Neural cell (in vitro differentiated cells): Measurements from ENCODE around the gene GATAD2A. TPM values are rescaled to one million over a fixed set of nuclear protein-coding genes. Genes with fewer than 3 reads are reported as not detected.

Source experiments
- H2AFZ ChIP-seq: fragments of 200-600, 300-800 bp; sonication (generic), shearing (Covaris generic); 2 replicates; pipeline ENCODE4 v1.6.0; 2014; ENCODE audit warnings: low read depth, mild to moderate bottlenecking, antibody characterized with exemption, low read length, moderate library complexity
- H3F3A ChIP-seq: fragments of 200-600 bp; shearing (Covaris generic); 2 replicates; pipeline ENCODE4 v1.6.1; 2016; ENCODE audit warnings: mild to moderate bottlenecking, moderate library complexity, mixed read lengths, antibody characterized with exemption, low read length; ENCODE audit not compliant: insufficient read depth, poor library complexity, severe bottlenecking
- H3K27ac ChIP-seq: fragments of 200-600, 300-800 bp; sonication (generic), shearing (Covaris generic); 2 replicates; pipeline ENCODE4 v1.5.1; 2014; ENCODE audit warnings: mild to moderate bottlenecking, low read length, moderate library complexity
- H3K27me3 ChIP-seq: fragments of 300-800, 200-600 bp; sonication (generic), shearing (Covaris generic); 2 replicates; pipeline ENCODE4 v1.6.0; 2014; ENCODE audit warnings: mild to moderate bottlenecking, low read depth, low read length, moderate library complexity; ENCODE audit not compliant: insufficient read depth
- H3K36me3 ChIP-seq: fragments of 300-800, 200-600 bp; sonication (generic), shearing (Covaris generic); 2 replicates; pipeline ENCODE4 v1.5.1; 2014; ENCODE audit warnings: mild to moderate bottlenecking, antibody characterized with exemption, low read length, moderate library complexity; ENCODE audit not compliant: insufficient read depth
- H3K4me2 ChIP-seq: fragments of 300-800, 200-600 bp; sonication (generic), shearing (Covaris generic); 2 replicates; pipeline ENCODE4 v1.6.0; 2014; ENCODE audit warnings: mild to moderate bottlenecking, low read length
- H3K4me3 ChIP-seq: fragments of 300-800, 200-600 bp; sonication (generic), shearing (Covaris generic); 2 replicates; pipeline ENCODE4 v1.5.1; 2014; ENCODE audit warnings: mild to moderate bottlenecking, low read length, moderate library complexity
- H3K79me2 ChIP-seq: fragments of 200-600 bp; shearing (Covaris generic); replicated peaks from 2 replicates; pipeline ENCODE4 v1.6.0; 2014; ENCODE audit warnings: mild to moderate bottlenecking, low read length, moderate library complexity; ENCODE audit not compliant: insufficient read depth
- H3K9ac ChIP-seq: fragments of 300-800, 200-600 bp; sonication (generic), shearing (Covaris generic); 2 replicates; pipeline ENCODE4 v1.6.1; 2016; ENCODE audit warnings: mild to moderate bottlenecking, low read length, mixed read lengths
- H3K9me2 ChIP-seq: fragments of 200-600 bp; shearing (Covaris generic); 2 replicates; pipeline ENCODE4 v1.6.1; 2016; ENCODE audit warnings: mild to moderate bottlenecking, low read length, mixed read lengths; ENCODE audit not compliant: insufficient read depth
- H3K9me3 ChIP-seq: fragments of 200-600, 300-800 bp; sonication (generic), shearing (Covaris generic); 2 replicates; pipeline ENCODE4 v1.6.1; 2016; ENCODE audit warnings: mild to moderate bottlenecking, mixed run types, low read length, moderate library complexity, mixed read lengths
- H4K20me1 ChIP-seq: fragments of 200-600 bp; shearing (Covaris generic); 2 replicates; pipeline ENCODE4 v1.6.1; 2016; ENCODE audit warnings: mild to moderate bottlenecking, mixed run types; ENCODE audit not compliant: insufficient read depth
- CTCF ChIP-seq: fragments of 450-650 bp; IDR thresholded peaks from 2 replicates; pipeline ENCODE4 v1.5.1; 2014; ENCODE audit warnings: antibody characterized with exemption, mild to moderate bottlenecking, moderate library complexity; ENCODE audit not compliant: poor library complexity, severe bottlenecking
- EP300 ChIP-seq: fragments of 450-650 bp; conservative IDR thresholded peaks from 2 replicates; pipeline ENCODE4 v1.6.1; 2014; ENCODE audit warnings: antibody characterized with exemption, mild to moderate bottlenecking, moderate library complexity; ENCODE audit not compliant: poor library complexity, severe bottlenecking
- EZH2 ChIP-seq: fragments of 200-600, 300-800 bp; shearing (Covaris generic), sonication (generic); IDR thresholded peaks from 2 replicates; pipeline ENCODE4 v1.6.1; 2014; ENCODE audit warnings: antibody characterized with exemption, low read length, borderline replicate concordance, mild to moderate bottlenecking; ENCODE audit not compliant: insufficient read depth, poor library complexity, severe bottlenecking
- MXI1 ChIP-seq: fragments of 450-650 bp; conservative IDR thresholded peaks from 2 replicates; pipeline ENCODE4 v1.6.1; 2014; ENCODE audit warnings: antibody characterized with exemption, mild to moderate bottlenecking; ENCODE audit not compliant: poor library complexity, severe bottlenecking
- POLR2AphosphoS5 ChIP-seq: IDR thresholded peaks from 2 replicates; pipeline ENCODE4 v1.6.1; 2012
- RAD21 ChIP-seq: fragments of 450-650 bp; conservative IDR thresholded peaks from 2 replicates; pipeline ENCODE4 v1.6.1; 2014; ENCODE audit warnings: antibody characterized with exemption, mild to moderate bottlenecking, moderate library complexity
- SMC3 ChIP-seq: fragments of 450-650 bp; conservative IDR thresholded peaks from 2 replicates; pipeline ENCODE4 v1.6.1; 2014; ENCODE audit warnings: antibody characterized with exemption, mild to moderate bottlenecking, moderate library complexity; ENCODE audit not compliant: poor library complexity
- TAF1 ChIP-seq: IDR thresholded peaks from 2 replicates; pipeline ENCODE4 v1.6.1; 2012; ENCODE audit warnings: low read depth
- polyA plus RNA-seq: library from polyadenylated mRNA; depleted of rRNA; stranded (reverse); fragments of >200 nt; gene quantifications from 2 replicates; pipeline ENCODE4 v1.2.3, GENCODE V29; 2014
- TF ChIP-seq, protein P1 (sequence below): IDR thresholded peaks from 2 replicates; pipeline ENCODE4 v1.6.1; 2012; ENCODE audit warnings: borderline replicate concordance

The GATAD2A gene
- polyA plus RNA-seq, 1 donor from 2014 or later = 13.9 TPM

DNA sequence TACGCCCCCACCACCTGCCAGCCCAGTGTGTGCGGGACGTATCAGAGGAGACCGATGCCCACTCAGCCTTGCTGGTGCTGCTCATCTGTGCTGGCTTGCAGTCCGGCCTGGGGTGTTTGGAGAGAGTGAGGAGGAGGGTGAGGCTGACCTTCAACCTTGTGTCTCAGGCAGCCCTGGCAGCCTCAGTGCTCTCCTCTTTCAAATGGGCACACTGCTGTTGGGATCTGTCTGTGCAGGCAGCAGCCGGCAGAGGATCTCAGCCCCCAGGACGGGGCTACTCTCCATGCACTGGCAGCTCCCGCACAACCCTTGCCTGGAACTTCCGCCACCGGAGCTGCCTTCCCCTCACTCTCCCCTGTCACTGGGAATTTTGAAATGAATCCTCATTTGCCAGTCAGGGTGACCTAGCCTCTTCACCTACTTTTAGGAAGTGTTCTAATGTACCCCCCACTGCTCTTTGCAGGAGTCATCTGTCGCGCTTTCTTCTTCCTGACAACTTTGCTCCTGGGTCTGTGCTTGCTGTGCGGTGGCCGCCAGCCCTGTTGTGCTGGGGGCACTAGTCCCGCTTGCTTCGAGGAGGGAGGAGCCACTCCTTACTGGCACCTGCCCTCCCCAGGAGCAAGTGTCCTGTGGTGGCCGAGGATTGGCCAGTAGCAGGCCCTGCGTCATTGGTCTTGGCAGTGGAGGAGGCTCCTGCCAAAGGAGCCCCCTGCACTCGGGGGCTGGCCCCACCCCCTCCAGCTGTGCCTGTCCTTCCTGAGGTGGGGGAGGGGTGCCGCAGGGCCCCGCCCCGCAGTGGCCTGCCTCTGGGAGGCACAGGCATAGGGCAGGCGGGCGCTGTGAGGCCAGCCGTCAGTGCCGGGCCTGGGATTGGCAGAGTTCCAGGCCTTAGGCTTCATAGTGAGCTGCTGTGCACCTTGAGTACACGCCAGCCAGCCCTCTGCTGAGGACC is 56.5 kb downstream of the GATAD2A start:
- Histone ChIP-seq H3K4me3 (peak overlapping the region; percentile 5), H3K9ac (peak overlapping the region; percentile 67), H3K9me3 (no peaks in the 10 kb centered on the region), H3K27ac (peak overlapping the region; percentile 88), H3K79me2 (peaks cover 20% of the 10 kb centered on the region), H3K4me2 (no peak overlapping the region), H4K20me1 (no peaks in the 10 kb centered on the region), H3F3A (no peaks in the 10 kb centered on the region), H3K9me2 (no peaks in the 10 kb centered on the region), H3K36me3 (peaks cover 9% of the 10 kb centered on the region), H3K27me3 (no peaks in the 10 kb centered on the region), H2AFZ (no peak overlapping the region)
- no peak for TF ChIP-seq RAD21
- no peak for TF ChIP-seq EP300
- TF ChIP-seq CTCF = no peak
- TF ChIP-seq EZH2 = no peak
- no peak for TF ChIP-seq SMC3
- TF ChIP-seq POLR2AphosphoS5 = no peak
- TF ChIP-seq, protein P1, sequence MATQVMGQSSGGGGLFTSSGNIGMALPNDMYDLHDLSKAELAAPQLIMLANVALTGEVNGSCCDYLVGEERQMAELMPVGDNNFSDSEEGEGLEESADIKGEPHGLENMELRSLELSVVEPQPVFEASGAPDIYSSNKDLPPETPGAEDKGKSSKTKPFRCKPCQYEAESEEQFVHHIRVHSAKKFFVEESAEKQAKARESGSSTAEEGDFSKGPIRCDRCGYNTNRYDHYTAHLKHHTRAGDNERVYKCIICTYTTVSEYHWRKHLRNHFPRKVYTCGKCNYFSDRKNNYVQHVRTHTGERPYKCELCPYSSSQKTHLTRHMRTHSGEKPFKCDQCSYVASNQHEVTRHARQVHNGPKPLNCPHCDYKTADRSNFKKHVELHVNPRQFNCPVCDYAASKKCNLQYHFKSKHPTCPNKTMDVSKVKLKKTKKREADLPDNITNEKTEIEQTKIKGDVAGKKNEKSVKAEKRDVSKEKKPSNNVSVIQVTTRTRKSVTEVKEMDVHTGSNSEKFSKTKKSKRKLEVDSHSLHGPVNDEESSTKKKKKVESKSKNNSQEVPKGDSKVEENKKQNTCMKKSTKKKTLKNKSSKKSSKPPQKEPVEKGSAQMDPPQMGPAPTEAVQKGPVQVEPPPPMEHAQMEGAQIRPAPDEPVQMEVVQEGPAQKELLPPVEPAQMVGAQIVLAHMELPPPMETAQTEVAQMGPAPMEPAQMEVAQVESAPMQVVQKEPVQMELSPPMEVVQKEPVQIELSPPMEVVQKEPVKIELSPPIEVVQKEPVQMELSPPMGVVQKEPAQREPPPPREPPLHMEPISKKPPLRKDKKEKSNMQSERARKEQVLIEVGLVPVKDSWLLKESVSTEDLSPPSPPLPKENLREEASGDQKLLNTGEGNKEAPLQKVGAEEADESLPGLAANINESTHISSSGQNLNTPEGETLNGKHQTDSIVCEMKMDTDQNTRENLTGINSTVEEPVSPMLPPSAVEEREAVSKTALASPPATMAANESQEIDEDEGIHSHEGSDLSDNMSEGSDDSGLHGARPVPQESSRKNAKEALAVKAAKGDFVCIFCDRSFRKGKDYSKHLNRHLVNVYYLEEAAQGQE = no peak
- no peak for TF ChIP-seq MXI1
- TF ChIP-seq TAF1 = no peak

GRCh38 chr19:19463348-19464117 is 58.1 kb downstream of the GATAD2A start:
- Histone ChIP-seq H3K9ac (peak overlapping the region; percentile 67), H3K27me3 (no peaks in the 10 kb centered on the region), H3K4me2 (peak overlapping the region; percentile 40), H3K9me3 (peaks cover 13% of the 10 kb centered on the region), H2AFZ (peak overlapping the region; percentile 65), H3K9me2 (no peaks in the 10 kb centered on the region), H3K27ac (peak overlapping the region; percentile 88), H3K36me3 (peaks cover 9% of the 10 kb centered on the region), H3F3A (no peaks in the 10 kb centered on the region), H4K20me1 (no peaks in the 10 kb centered on the region), H3K79me2 (peaks cover 20% of the 10 kb centered on the region), H3K4me3 (peak overlapping the region; percentile 41)
- TF ChIP-seq SMC3 = no peak
- TF ChIP-seq CTCF = no peak
